HCT116 (cell line): Measurements from ENCODE around the gene PRCP. TPM values are rescaled to one million over a fixed set of nuclear protein-coding genes. Genes with fewer than 3 reads are reported as not detected.

Source experiments
- ATAC-seq: fragments of 200-7000 bp; cut with Tn5 transposase; 2 replicates; pipeline ENCODE4 v1.9.1; 2020; ENCODE audit warnings: mild to moderate bottlenecking, moderate library complexity
- BruUV-seq: library from RNA; stranded (reverse); fragments of 400-500 nt; replicated peaks from 2 replicates; lab custom pipeline; 2021; lab: Mats Ljungman, UMichigan
- CTCF ChIA-PET: fragments of 300-600 bp; sonication (Branson Sonifier 250); formaldehyde crosslinking; loops from one replicate; lab custom pipeline; 2021; ENCODE audit warnings: antibody characterized with exemption; lab: Charles Lee
- POLR2A ChIA-PET: fragments of 300-600, 350-600 bp; sonication (Branson Sonifier 250); formaldehyde crosslinking; loops from one replicate; lab custom pipeline; 2021; ENCODE audit warnings: antibody characterized with exemption; lab: Charles Lee
- RAD21 ChIA-PET, 2 experiments: fragments of 300-600 bp; sonication (Branson Sonifier 250); formaldehyde crosslinking; loops; one replicate each; lab custom pipeline; 2023; ENCODE audit warnings: low total read pairs in 2 of 2; ENCODE audit not compliant: uncharacterized antibody in 2 of 2, unreplicated experiment in 2 of 2, low non-redundant PET in 1 of 2; lab: Charles Lee
- DNase-seq: peaks from one replicate; pipeline ENCODE4 v3.0.0-alpha.2; 2010; ENCODE audit warnings: low read depth, low spot score
- H2AFZ ChIP-seq: fragments of 200-600 bp; shearing (Covaris generic), sonication (generic); 2 replicates; pipeline ENCODE4 v1.6.1; 2017; ENCODE audit warnings: low read depth, mixed run types, mixed read lengths, antibody characterized with exemption, low read length; ENCODE audit not compliant: poor library complexity, severe bottlenecking
- H3K27ac ChIP-seq: 2 replicates; pipeline ENCODE4 v1.5.1; 2012; ENCODE audit warnings: low read depth, low read length
- H3K27me3 ChIP-seq: fragments of 200-600 bp; sonication (generic); 2 replicates; pipeline ENCODE4 v1.6.1; 2016; ENCODE audit warnings: mixed run types, low read length, mixed read lengths; ENCODE audit not compliant: insufficient read depth
- H3K36me3 ChIP-seq, 2 experiments: fragments of 200-500 bp in 1 of 2; fragments of 200-600 bp in 1 of 2; sonication (Bioruptor generic) in 1 of 2; sonication (generic) in 1 of 2; 2 replicates each; pipeline versions ENCODE4 v1.5.1 to v1.6.1; 2014 to 2016; ENCODE audit warnings: low read length in 2 of 2, inconsistent platforms in 1 of 2, mixed read lengths in 1 of 2, mixed run types in 1 of 2; ENCODE audit not compliant: insufficient read depth in 2 of 2, control insufficient read depth in 1 of 2
- H3K4me1 ChIP-seq, 2 experiments: fragments of 200-600 bp in 1 of 2; sonication (generic) in 1 of 2; 2 replicates each; pipeline versions ENCODE4 v1.5.1 to v1.6.1; 2012 to 2017; ENCODE audit warnings: low read length in 2 of 2, inconsistent platforms in 1 of 2, mild to moderate bottlenecking in 1 of 2, mixed read lengths in 1 of 2, mixed run types in 1 of 2, moderate library complexity in 1 of 2; ENCODE audit not compliant: insufficient read depth in 2 of 2, control insufficient read depth in 1 of 2
- H3K4me2 ChIP-seq: fragments of 200-600 bp; sonication (generic); 2 replicates; pipeline ENCODE4 v1.6.1; 2017; ENCODE audit warnings: mixed run types, low read length, mixed read lengths
- H3K4me3 ChIP-seq, 2 experiments: fragments of 200-600 bp in 1 of 2; sonication (generic) in 1 of 2; replicated peaks in 1 of 2; 2 replicates each; pipeline ENCODE4 v1.5.1; 2011 to 2016; ENCODE audit warnings: low read length in 2 of 2, control low read depth in 1 of 2, low read depth in 1 of 2, mild to moderate bottlenecking in 1 of 2, mixed read lengths in 1 of 2, mixed run types in 1 of 2
- H3K79me2 ChIP-seq: fragments of 200-600 bp; sonication (generic); 2 replicates; pipeline ENCODE4 v1.6.1; 2017; ENCODE audit warnings: mild to moderate bottlenecking, mixed run types, low read length, moderate library complexity, mixed read lengths; ENCODE audit not compliant: insufficient read depth
- H3K9ac ChIP-seq: fragments of 200-600 bp; sonication (generic); 2 replicates; pipeline ENCODE4 v1.6.1; 2016; ENCODE audit warnings: low read length, mixed read lengths
- H3K9me2 ChIP-seq: fragments of 200-600 bp; sonication (generic), shearing (Covaris generic); 2 replicates; pipeline ENCODE4 v1.6.1; 2017; ENCODE audit warnings: mixed run types, mild to moderate bottlenecking, moderate library complexity; ENCODE audit not compliant: insufficient read depth
- H3K9me3 ChIP-seq, 2 experiments: fragments of 200-500 bp in 1 of 2; fragments of 200-600 bp in 1 of 2; sonication (Bioruptor generic) in 1 of 2; sonication (generic) in 1 of 2; 2 replicates each; pipeline ENCODE4 v1.6.1; 2014 to 2017; ENCODE audit warnings: low read length in 2 of 2, mixed read lengths in 2 of 2, inconsistent platforms in 1 of 2, low read depth in 1 of 2, mild to moderate bottlenecking in 1 of 2, mixed run types in 1 of 2, moderate library complexity in 1 of 2; ENCODE audit not compliant: control insufficient read depth in 1 of 2, insufficient read depth in 1 of 2
- H4K20me1 ChIP-seq: fragments of 200-600 bp; sonication (generic), shearing (Covaris generic); 2 replicates; pipeline ENCODE4 v1.6.1; 2017; ENCODE audit warnings: mixed run types, mild to moderate bottlenecking, moderate library complexity; ENCODE audit not compliant: insufficient read depth
- ATF3 ChIP-seq: IDR thresholded peaks from 2 replicates; pipeline ENCODE4 v1.6.1; 2012
- CBX3 ChIP-seq: IDR thresholded peaks from 2 replicates; pipeline ENCODE4 v1.6.1; 2012; ENCODE audit warnings: low read depth
- CTCF ChIP-seq, 3 experiments: fragments of 200-600 bp in 1 of 3; sonication (generic) in 1 of 3; IDR thresholded peaks in 2 of 3; conservative IDR thresholded peaks in 1 of 3; 2 replicates each; pipeline ENCODE4 v1.5.1; 2012 to 2017; ENCODE audit warnings: low read depth in 2 of 3, low read length in 2 of 3, antibody characterized with exemption in 1 of 3, borderline replicate concordance in 1 of 3, control low read depth in 1 of 3, mild to moderate bottlenecking in 1 of 3, mixed read lengths in 1 of 3, mixed run types in 1 of 3, moderate library complexity in 1 of 3; ENCODE audit not compliant: insufficient read depth in 1 of 3
- EGR1 ChIP-seq: IDR thresholded peaks from 2 replicates; pipeline ENCODE4 v1.6.1; 2012; ENCODE audit warnings: low read depth
- ELF1 ChIP-seq: IDR thresholded peaks from 2 replicates; pipeline ENCODE4 v1.6.1; 2012; ENCODE audit warnings: low read depth, borderline replicate concordance
- EZH2 ChIP-seq: fragments of 200-600 bp; sonication (generic); IDR thresholded peaks from 2 replicates; pipeline ENCODE4 v1.6.1; 2017; ENCODE audit warnings: antibody characterized with exemption, mixed run types
- EZH2phosphoT487 ChIP-seq: fragments of 200-600 bp; IDR thresholded peaks from 2 replicates; pipeline ENCODE4 v1.6.1; 2018; ENCODE audit warnings: antibody characterized with exemption, borderline replicate concordance
- FOSL1 ChIP-seq: IDR thresholded peaks from 2 replicates; pipeline ENCODE4 v1.6.1; 2012; ENCODE audit warnings: low read depth
- JUND ChIP-seq: IDR thresholded peaks from 2 replicates; pipeline ENCODE4 v1.6.1; 2012
- MAX ChIP-seq: IDR thresholded peaks from 2 replicates; pipeline ENCODE4 v1.6.1; 2012
- REST ChIP-seq: IDR thresholded peaks from 2 replicates; pipeline ENCODE4 v1.6.1; 2012; ENCODE audit warnings: low read depth
- SIN3A ChIP-seq: IDR thresholded peaks from 2 replicates; pipeline ENCODE4 v1.6.1; 2012; ENCODE audit warnings: low read depth
- SRF ChIP-seq: IDR thresholded peaks from 2 replicates; pipeline ENCODE4 v1.6.1; 2012; ENCODE audit warnings: low read depth
- TCF7L2 ChIP-seq: IDR thresholded peaks from 2 replicates; pipeline ENCODE4 v1.7.0; 2011; ENCODE audit warnings: borderline replicate concordance, inconsistent platforms; ENCODE audit not compliant: insufficient read depth, insufficient read length; ENCODE audit errors: extremely low read depth
- YY1 ChIP-seq: IDR thresholded peaks from 2 replicates; pipeline ENCODE4 v1.6.1; 2011; ENCODE audit warnings: low read length, low read depth, moderate library complexity, mild to moderate bottlenecking; ENCODE audit not compliant: insufficient replicate concordance; ENCODE audit errors: extremely low read depth
- ZBTB33 ChIP-seq: IDR thresholded peaks from 2 replicates; pipeline ENCODE4 v1.6.1; 2011; ENCODE audit warnings: mild to moderate bottlenecking, low read length, moderate library complexity; ENCODE audit not compliant: insufficient replicate concordance; ENCODE audit errors: extremely low read depth
- intact Hi-C: fragments of 100-400 bp; cut with micrococcal nuclease; formaldehyde crosslinking; loops from 2 replicates; pipeline ENCODE4 v1.10.0; 2022
- total RNA-seq: library from RNA; stranded (reverse); gene quantifications from one replicate; pipeline ENCODE4 v1.2.1, GENCODE V29; 2021; ENCODE audit not compliant: unreplicated experiment

The PRCP gene
- total RNA-seq, 1 experiment from 2014 or later = 50.0 TPM

GRCh38 chr11:82829101-82829500 is 71.1 kb downstream of the PRCP start:
- Histone ChIP-seq H3K27me3 (no peaks in the 10 kb centered on the region), H3K4me3 (no peak overlapping the region), H3K4me2 (no peak overlapping the region), H2AFZ (no peak overlapping the region), H3K9ac (no peak overlapping the region), H4K20me1 (no peaks in the 10 kb centered on the region), H3K36me3 (no peaks in the 10 kb centered on the region), H3K9me3 (no peaks in the 10 kb centered on the region), H3K79me2 (no peaks in the 10 kb centered on the region), H3K27ac (no peak overlapping the region), H3K9me2 (no peaks in the 10 kb centered on the region), H3K4me1 (no peaks in the 10 kb centered on the region)
- ChIA-PET RAD21 (no interaction called here), CTCF (no interaction called here), POLR2A (no interaction called here)
- intact Hi-C loops = no loop called here
- no peak for TF ChIP-seq CTCF (IDR thresholded peaks at IDR 0.05 in 2 of 3, conservative IDR thresholded peaks at IDR 0.05 in 1 of 3; ENCODE audit: borderline replicate concordance in 1 of 3, insufficient read depth in 1 of 3, low read depth in 2 of 3, low read length in 2 of 3)
- no peak for TF ChIP-seq ATF3
- no peak for TF ChIP-seq EZH2
- no peak for TF ChIP-seq TCF7L2
- no peak for TF ChIP-seq SIN3A
- TF ChIP-seq ZBTB33 = no peak
- TF ChIP-seq YY1 = no peak
- no peak for TF ChIP-seq SRF
- TF ChIP-seq REST = no peak
- no peak for TF ChIP-seq JUND
- TF ChIP-seq FOSL1 = no peak
- no peak for TF ChIP-seq EZH2phosphoT487
- TF ChIP-seq EGR1 = no peak
- no peak for TF ChIP-seq MAX
- TF ChIP-seq CBX3 = no peak
- TF ChIP-seq ELF1 = no peak
- no peak for ATAC-seq
- no peak for DNase-seq
- BruUV-seq = no TSS peak
